ENCODE results near the gene DUSP11. TPM values are rescaled to one million over a fixed set of nuclear protein-coding genes. Genes with fewer than 3 reads are reported as not detected.

The DUSP11 gene
- total RNA-seq, 1 experiment from 2014 or later: 22.9 TPM

- TF ChIP-seq REST (IDR thresholded peaks at IDR 0.05; ENCODE audit: low read depth) (no peak), FOSL1 (IDR thresholded peaks at IDR 0.05; ENCODE audit: low read depth) (no peak)
These were observed 17.3 kb downstream of the DUSP11 start (continued) for GRCh38 chr2:73762571-73762970.

- H3K27me3 ChIP-seq (ENCODE audit: insufficient read depth, low read length): no peaks in the 10 kb centered on the region
- H3K4me2 ChIP-seq (ENCODE audit: low read length): no peak overlapping the region
- H4K20me1 ChIP-seq (ENCODE audit: insufficient read depth): no peaks in the 10 kb centered on the region
- no peak overlapping the region for H3K9ac ChIP-seq (ENCODE audit: low read length)
- ChIA-PET CTCF (no interaction called here), POLR2A (no interaction called here), RAD21 (ENCODE audit: low non-redundant PET in 1 of 2, low total read pairs in 2 of 2, uncharacterized antibody in 2 of 2, unreplicated experiment in 2 of 2) (no interaction called here)
- peaks cover 15 to 30% of the 10 kb centered on the region in 2 experiments for H3K36me3 ChIP-seq (ENCODE audit: control insufficient read depth in 1 of 2, insufficient read depth in 2 of 2, low read length in 2 of 2)
- intact Hi-C loops (cut with micrococcal nuclease): no loop called here
- H3K79me2 ChIP-seq (ENCODE audit: insufficient read depth, low read length): no peaks in the 10 kb centered on the region
- no TSS peak for BruUV-seq (replicated peaks)
- H3K9me3 ChIP-seq (ENCODE audit: control insufficient read depth in 1 of 2, insufficient read depth in 1 of 2, low read depth in 1 of 2, low read length in 2 of 2): no peaks in the 10 kb centered on the region
- DNase-seq (ENCODE audit: low read depth, low spot score) (no peak), ATAC-seq (no peak)
- H3K27ac ChIP-seq (ENCODE audit: low read depth, low read length): no peak overlapping the region
- TF ChIP-seq SIN3A (IDR thresholded peaks at IDR 0.05; ENCODE audit: low read depth): no peak
- no peak for TF ChIP-seq EZH2 (IDR thresholded peaks at IDR 0.05)
- no peak for TF ChIP-seq YY1 (IDR thresholded peaks at IDR 0.05; ENCODE audit: extremely low read depth, insufficient replicate concordance, low read depth, low read length)
- no peak for TF ChIP-seq CTCF (IDR thresholded peaks at IDR 0.05 in 2 of 3, conservative IDR thresholded peaks at IDR 0.05 in 1 of 3; ENCODE audit: borderline replicate concordance in 1 of 3, insufficient read depth in 1 of 3, low read depth in 2 of 3, low read length in 2 of 3)
- no peak for TF ChIP-seq ZBTB33 (IDR thresholded peaks at IDR 0.05; ENCODE audit: extremely low read depth, insufficient replicate concordance, low read length)
- TF ChIP-seq MAX (IDR thresholded peaks at IDR 0.05): no peak
- no peak for TF ChIP-seq CEBPB (IDR thresholded peaks at IDR 0.05; ENCODE audit: low read depth)
- no peak for TF ChIP-seq SRF (IDR thresholded peaks at IDR 0.05; ENCODE audit: low read depth)
- no peak for TF ChIP-seq ZFX (IDR thresholded peaks at IDR 0.05)
- TF ChIP-seq CBX3 (IDR thresholded peaks at IDR 0.05; ENCODE audit: low read depth): no peak
- TF ChIP-seq EGR1 (IDR thresholded peaks at IDR 0.05; ENCODE audit: low read depth): no peak
- no peak for TF ChIP-seq POLR2AphosphoS5 (IDR thresholded peaks at IDR 0.05; ENCODE audit: low read depth, low read length)
- TF ChIP-seq ATF3 (IDR thresholded peaks at IDR 0.05): no peak
- TF ChIP-seq TCF7L2 (IDR thresholded peaks at IDR 0.05; ENCODE audit: borderline replicate concordance, extremely low read depth, insufficient read depth, insufficient read length): no peak
- TF ChIP-seq ZNF274 (IDR thresholded peaks at IDR 0.05; ENCODE audit: low read depth, low read length): no peak
- no peak for TF ChIP-seq SP1 (IDR thresholded peaks at IDR 0.05; ENCODE audit: low read depth)
- TF ChIP-seq JUND (IDR thresholded peaks at IDR 0.05): no peak
- no peaks in the 10 kb centered on the region for H3K4me1 ChIP-seq (ENCODE audit: control insufficient read depth in 1 of 2, insufficient read depth in 2 of 2, low read length in 2 of 2)
- no peak overlapping the region for H3K4me3 ChIP-seq (replicated peaks in 1 of 2; ENCODE audit: low read depth in 1 of 2, low read length in 2 of 2)
- no peak overlapping the region for H2AFZ ChIP-seq (ENCODE audit: low read depth, low read length, poor library complexity, severe bottlenecking)
- no peaks in the 10 kb centered on the region for H3K9me2 ChIP-seq (ENCODE audit: insufficient read depth)
These were observed 20.0 kb downstream of the DUSP11 start for GRCh38 chr2:73759904-73760303.

Measured in HCT116 (cell line).